GM10266 (cell line): Measurements from ENCODE around the gene EHBP1L1.

Experiments used
- DNase-seq: peaks from one replicate; pipeline ENCODE4 v3.0.0; 2012; ENCODE audit errors: extremely low spot score
- TF ChIP-seq, protein P1 (sequence below): IDR thresholded peaks from 2 replicates; pipeline ENCODE4 v1.5.1; 2012; ENCODE audit warnings: mild to moderate bottlenecking, low read depth; ENCODE audit not compliant: control insufficient read depth, insufficient read depth; ENCODE audit errors: missing control alignments

EHBP1L1 gene

DNA sequence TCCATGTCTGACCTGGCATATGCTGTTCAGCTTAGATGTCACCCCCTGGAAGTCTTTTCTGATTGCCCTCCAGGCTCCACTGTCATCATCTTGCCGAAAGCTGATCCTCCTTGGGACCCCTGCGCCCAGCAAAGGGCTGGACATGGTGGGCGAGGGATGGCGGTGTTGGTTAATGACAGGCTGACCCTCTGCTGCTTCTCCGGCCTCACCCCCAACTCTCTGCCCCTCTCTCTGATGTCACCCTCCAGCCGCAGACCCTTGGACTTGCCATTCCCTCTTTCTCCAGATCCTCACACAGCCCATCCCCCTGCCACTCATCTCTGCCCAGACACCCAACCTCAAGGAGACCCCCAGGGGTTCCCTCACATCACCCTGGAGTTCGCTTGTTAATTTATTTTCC lies 2.3 kb downstream of the EHBP1L1 start:
- TF ChIP-seq, protein P1, sequence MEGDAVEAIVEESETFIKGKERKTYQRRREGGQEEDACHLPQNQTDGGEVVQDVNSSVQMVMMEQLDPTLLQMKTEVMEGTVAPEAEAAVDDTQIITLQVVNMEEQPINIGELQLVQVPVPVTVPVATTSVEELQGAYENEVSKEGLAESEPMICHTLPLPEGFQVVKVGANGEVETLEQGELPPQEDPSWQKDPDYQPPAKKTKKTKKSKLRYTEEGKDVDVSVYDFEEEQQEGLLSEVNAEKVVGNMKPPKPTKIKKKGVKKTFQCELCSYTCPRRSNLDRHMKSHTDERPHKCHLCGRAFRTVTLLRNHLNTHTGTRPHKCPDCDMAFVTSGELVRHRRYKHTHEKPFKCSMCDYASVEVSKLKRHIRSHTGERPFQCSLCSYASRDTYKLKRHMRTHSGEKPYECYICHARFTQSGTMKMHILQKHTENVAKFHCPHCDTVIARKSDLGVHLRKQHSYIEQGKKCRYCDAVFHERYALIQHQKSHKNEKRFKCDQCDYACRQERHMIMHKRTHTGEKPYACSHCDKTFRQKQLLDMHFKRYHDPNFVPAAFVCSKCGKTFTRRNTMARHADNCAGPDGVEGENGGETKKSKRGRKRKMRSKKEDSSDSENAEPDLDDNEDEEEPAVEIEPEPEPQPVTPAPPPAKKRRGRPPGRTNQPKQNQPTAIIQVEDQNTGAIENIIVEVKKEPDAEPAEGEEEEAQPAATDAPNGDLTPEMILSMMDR: no peak
- DNase-seq: no peak

DNA sequence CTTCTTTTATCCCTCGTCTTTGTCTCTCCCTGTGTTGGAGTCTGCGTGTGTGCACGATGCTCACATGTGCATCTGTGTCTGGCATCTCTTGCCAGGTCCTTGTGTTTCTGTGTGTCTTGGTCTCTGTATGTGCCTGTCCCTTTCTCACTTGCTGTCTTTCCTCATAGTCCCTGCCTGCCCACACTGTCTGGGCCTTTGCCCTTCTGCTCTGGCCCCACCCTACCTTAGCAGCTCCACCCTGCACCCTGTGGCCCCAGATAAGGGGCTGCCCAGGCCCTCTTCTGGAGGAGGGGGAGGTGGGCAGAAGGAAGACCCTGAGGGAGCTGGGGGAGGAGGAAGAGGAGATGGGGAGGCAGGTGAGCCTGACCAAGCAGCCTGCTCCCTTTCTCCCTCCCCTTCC lies 2.8 kb downstream of the EHBP1L1 start:
- DNase-seq: no peak
- TF ChIP-seq, protein P1: no peak

DNA sequence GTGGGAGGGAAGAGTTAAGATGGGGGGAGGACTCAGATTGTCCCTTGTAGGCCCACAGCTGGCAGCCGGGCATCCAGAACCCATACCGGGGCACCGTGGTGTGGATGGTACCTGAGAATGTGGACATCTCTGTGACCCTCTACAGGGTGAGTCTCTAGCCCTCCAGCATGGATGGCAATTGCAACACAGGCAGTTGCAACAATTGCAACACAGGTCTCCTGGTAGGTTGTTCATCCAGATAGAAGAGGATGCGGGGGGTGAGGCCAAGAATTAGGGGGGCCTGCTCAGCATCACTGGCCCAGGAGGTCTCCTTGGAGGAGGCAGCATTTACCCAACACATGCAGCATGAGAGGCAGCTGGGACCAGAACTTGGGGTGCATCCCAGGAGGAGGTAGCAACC lies 3.4 kb downstream of the EHBP1L1 start:
- TF ChIP-seq, protein P1: no peak
- no peak for DNase-seq

DNA sequence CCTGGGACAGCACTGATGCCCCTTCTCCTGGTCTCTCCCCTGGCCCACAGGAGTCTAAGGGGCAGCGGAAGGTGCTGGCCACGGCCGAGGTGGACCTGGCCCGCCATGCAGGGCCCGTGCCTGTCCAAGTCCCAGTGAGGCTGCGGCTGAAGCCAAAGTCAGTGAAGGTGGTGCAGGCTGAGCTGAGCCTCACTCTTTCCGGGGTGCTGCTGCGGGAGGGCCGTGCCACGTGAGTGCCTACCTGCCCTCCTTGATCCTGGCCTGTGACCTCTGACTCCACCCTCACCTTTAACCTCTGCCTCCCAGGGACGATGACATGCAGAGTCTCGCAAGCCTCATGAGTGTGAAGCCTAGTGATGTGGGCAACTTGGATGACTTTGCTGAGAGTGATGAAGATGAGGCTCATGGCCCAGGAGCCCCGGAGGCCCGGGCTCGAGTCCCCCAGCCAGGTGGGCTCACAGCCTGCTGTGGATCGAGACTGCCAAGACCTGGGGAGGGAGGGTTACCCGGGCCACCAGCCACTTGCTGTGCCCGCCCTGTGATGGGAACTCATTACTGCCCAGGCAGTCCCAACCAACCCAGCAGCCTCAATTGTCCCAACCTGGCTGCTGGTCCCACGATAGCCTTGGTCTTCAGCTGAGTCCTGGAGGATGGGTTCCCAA lies 4.3 kb downstream of the EHBP1L1 start:
- DNase-seq: no peak
- TF ChIP-seq, protein P1: no peak

DNA sequence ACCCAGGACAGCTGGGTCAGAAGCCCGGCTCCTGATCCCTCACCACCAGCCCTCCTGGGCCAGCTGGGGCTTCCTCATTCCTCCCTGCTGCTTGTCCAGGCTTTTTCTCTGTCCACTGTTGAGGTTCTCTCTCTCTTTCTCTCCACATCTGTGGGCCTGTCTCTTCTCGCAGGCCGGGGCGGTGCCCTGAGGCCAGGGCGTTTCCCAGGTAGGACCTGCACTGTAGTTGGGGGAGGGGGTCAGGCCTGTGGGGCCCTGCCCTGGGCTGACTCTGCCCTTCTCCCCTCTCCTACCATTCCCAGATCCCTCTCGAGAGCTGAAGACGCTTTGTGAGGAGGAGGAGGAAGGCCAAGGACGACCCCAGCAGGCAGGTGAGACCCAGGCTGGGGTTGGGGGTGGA lies 4.9 kb downstream of the EHBP1L1 start:
- no peak for DNase-seq
- TF ChIP-seq, protein P1: no peak

DNA sequence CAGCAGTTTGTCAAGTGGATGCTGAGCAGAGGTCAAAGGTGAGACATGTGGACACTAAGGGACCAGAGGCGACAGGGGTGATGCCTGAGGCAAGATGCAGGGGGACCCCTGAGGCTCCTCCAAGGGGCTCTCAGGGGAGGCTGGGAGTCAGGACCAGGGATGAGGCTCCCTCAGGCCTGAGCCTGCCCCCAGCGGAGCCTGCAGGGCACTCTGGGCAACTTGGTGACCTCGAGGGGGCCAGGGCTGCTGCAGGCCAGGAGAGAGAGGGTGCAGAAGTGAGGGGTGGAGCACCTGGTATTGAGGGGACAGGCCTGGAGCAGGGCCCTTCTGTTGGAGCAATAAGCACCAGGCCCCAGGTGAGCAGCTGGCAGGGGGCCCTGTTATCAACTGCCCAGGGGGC lies 6.1 kb downstream of the EHBP1L1 start:
- DNase-seq: no peak
- TF ChIP-seq, protein P1: no peak

DNA sequence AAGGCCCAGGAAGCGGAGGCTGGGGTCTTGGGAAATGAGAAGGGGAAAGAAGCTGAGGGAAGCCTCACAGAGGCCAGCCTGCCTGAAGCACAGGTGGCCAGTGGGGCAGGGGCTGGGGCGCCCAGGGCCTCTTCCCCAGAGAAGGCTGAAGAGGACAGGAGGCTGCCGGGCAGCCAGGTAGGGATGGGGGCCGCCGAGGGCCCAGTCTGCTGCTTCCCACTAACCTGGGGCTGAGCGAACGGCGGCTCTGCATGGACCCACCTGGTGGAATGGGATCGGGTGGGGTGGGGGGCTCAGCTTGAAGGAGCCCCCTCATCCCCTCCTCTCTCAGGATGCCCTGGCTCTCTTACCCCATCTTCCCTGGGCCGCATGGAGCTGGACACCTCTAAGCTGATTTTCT lies 7.7 kb downstream of the EHBP1L1 start:
- TF ChIP-seq, protein P1: no peak
- DNase-seq: no peak
